DND-41 (cell line): ENCODE measurements around the gene PTPRN2.

ENCODE experiments used
- CTCF ChIP-seq: IDR thresholded peaks from 2 replicates; pipeline ENCODE4 v1.5.1; 2012; ENCODE audit warnings: borderline replicate concordance, low read length, moderate library complexity, mild to moderate bottlenecking; ENCODE audit not compliant: poor library complexity, severe bottlenecking; ENCODE audit errors: extremely low read depth
- EZH2 ChIP-seq: IDR thresholded peaks from 3 replicates; pipeline ENCODE4 v1.6.1; 2012; ENCODE audit warnings: borderline replicate concordance, low read depth, mild to moderate bottlenecking, moderate library complexity, low read length, inconsistent platforms; ENCODE audit not compliant: severe bottlenecking

GRCh38 chr7:157799076-157799685 lies 788.4 kb downstream of the PTPRN2 start:
- TF ChIP-seq CTCF (no peak), EZH2 (no peak)
